HepG2 (cell line): ENCODE results near the gene FUCA2. TPM values are rescaled to one million over a fixed set of nuclear protein-coding genes. Genes with fewer than 3 reads are reported as not detected.

Source experiments
- ARID3A ChIP-seq: IDR thresholded peaks from 2 replicates; pipeline ENCODE4 v1.6.1; 2012; ENCODE audit warnings: low read depth, low read length, improper control_type of control experiment
- ARNT2 ChIP-seq: sonication (generic); formaldehyde crosslinking; IDR thresholded peaks from 2 replicates; pipeline ENCODE4 v1.8.0; 2022; ENCODE audit warnings: mild to moderate bottlenecking, low read depth, missing genetic modification reagents, moderate library complexity
- HMG20B ChIP-seq: conservative IDR thresholded peaks from 2 replicates; pipeline ENCODE4 v1.6.1; 2016; ENCODE audit warnings: missing genetic modification reagents, missing compliant biosample characterization
- JUN ChIP-seq: sonication (generic); formaldehyde crosslinking; IDR thresholded peaks from 2 replicates; pipeline ENCODE4 v1.4.0; 2020; ENCODE audit warnings: mild to moderate bottlenecking, missing genetic modification reagents
- KDM1A ChIP-seq: IDR thresholded peaks from 2 replicates; pipeline ENCODE4 v1.6.1; 2016; ENCODE audit warnings: missing compliant biosample characterization
- MAZ ChIP-seq, 2 experiments: sonication (generic) in 1 of 2; formaldehyde crosslinking in 1 of 2; IDR thresholded peaks; 2 replicates each; pipeline versions ENCODE4 v1.5.0 to v1.6.1; 2012 to 2020; ENCODE audit warnings: low read depth in 2 of 2, mild to moderate bottlenecking in 2 of 2, borderline replicate concordance in 1 of 2, improper control_type of control experiment in 1 of 2, low read length in 1 of 2, missing genetic modification reagents in 1 of 2, moderate library complexity in 1 of 2
- MTF1 ChIP-seq: sonication (generic); formaldehyde crosslinking; IDR thresholded peaks from 2 replicates; pipeline ENCODE4 v1.5.0; 2020; ENCODE audit warnings: missing genetic modification reagents
- PHF8 ChIP-seq: sonication (generic); formaldehyde crosslinking; IDR thresholded peaks from 2 replicates; pipeline ENCODE4 v1.5.0; 2020; ENCODE audit warnings: missing genetic modification reagents
- PRDM4 ChIP-seq: sonication (generic); formaldehyde crosslinking; IDR thresholded peaks from 2 replicates; pipeline ENCODE4 v1.9.0; 2021; ENCODE audit warnings: missing genetic modification reagents, borderline replicate concordance
- TEF ChIP-seq: sonication (generic); formaldehyde crosslinking; IDR thresholded peaks from 2 replicates; pipeline ENCODE4 v1.5.0; 2020; ENCODE audit warnings: missing genetic modification reagents
- TRIM24 ChIP-seq: sonication (generic); formaldehyde crosslinking; IDR thresholded peaks from 2 replicates; pipeline ENCODE4 v1.8.0; 2022; ENCODE audit warnings: mild to moderate bottlenecking, missing genetic modification reagents
- ZGPAT ChIP-seq: IDR thresholded peaks from 2 replicates; pipeline ENCODE4 v1.6.1; 2016; ENCODE audit warnings: mild to moderate bottlenecking
- ZNF34 ChIP-seq: sonication (generic); formaldehyde crosslinking; IDR thresholded peaks from 2 replicates; pipeline ENCODE4 v1.4.0; 2020; ENCODE audit warnings: mild to moderate bottlenecking, missing genetic modification reagents, borderline replicate concordance
- ZNF446 ChIP-seq: sonication (generic); formaldehyde crosslinking; IDR thresholded peaks from 2 replicates; pipeline ENCODE4 v1.5.0; 2020; ENCODE audit warnings: mild to moderate bottlenecking, missing genetic modification reagents
- ZNF597 ChIP-seq: sonication (generic); formaldehyde crosslinking; IDR thresholded peaks from 2 replicates; pipeline ENCODE4 v1.5.0; 2020; ENCODE audit warnings: missing genetic modification reagents
- ZNF704 ChIP-seq: sonication (generic); formaldehyde crosslinking; IDR thresholded peaks from 2 replicates; pipeline ENCODE4 v1.8.1; 2023; ENCODE audit warnings: mild to moderate bottlenecking, inconsistent platforms, moderate library complexity, missing genetic modification reagents, borderline replicate concordance
- ZNF747 ChIP-seq: sonication (generic); formaldehyde crosslinking; IDR thresholded peaks from 2 replicates; pipeline ENCODE4 v1.8.1; 2023; ENCODE audit warnings: missing genetic modification reagents, mild to moderate bottlenecking, borderline replicate concordance
- ZNF777 ChIP-seq: sonication (generic); formaldehyde crosslinking; IDR thresholded peaks from 2 replicates; pipeline ENCODE4 v1.4.0; 2020; ENCODE audit warnings: missing genetic modification reagents
- polyA plus RNA-seq, 8 experiments: library from polyadenylated mRNA; depleted of rRNA in 3 of 8; stranded (reverse) in 7 of 8; unstranded in 1 of 8; fragments of >200 nt; fragmentation: Illumina TruSeq in 4 of 8; extraction: Trizol in 4 of 8; gene quantifications; 2 replicates each; pipeline versions ENCODE4 v1.2.1 to v1.2.3, GENCODE V29; 2011 to 2016; ENCODE audit warnings: low read depth in 4 of 8, missing spikeins in 1 of 8, mixed read lengths in 1 of 8; ENCODE audit not compliant: insufficient read depth in 1 of 8
- total RNA-seq, 5 experiments: library from RNA; depleted of rRNA; stranded (reverse); fragments of >200 nt; fragmentation: Illumina TruSeq; extraction: Trizol; gene quantifications; 2 replicates each; pipeline ENCODE4 v1.2.3, GENCODE V29; 2016; ENCODE audit warnings: low read depth in 1 of 5

Gene FUCA2
- total and polyA plus RNA-seq, 2 of the 13 experiments (the other 11 are each of a cell fraction or from before 2014, with no cell fraction given): 87.4 to 144 TPM

- TF ChIP-seq MTF1 (no peak), JUN (CRISPR knock-in tag) (0 out of 2 replicates have a peak, but pooled peaks have one; percentile 57), ZNF747 (CRISPR knock-in tag) (peak; percentile 96), ZNF446 (peak; percentile 91; the same call in 1 of the 2 replicates), ZNF777 (CRISPR knock-in tag) (peak; percentile 73), HMG20B (CRISPR knock-in tag) (peak; percentile 94; the same call in 1 of the 2 replicates), ZGPAT (CRISPR knock-in tag) (peak; percentile 100), TEF (CRISPR knock-in tag) (peak; percentile 61; the same call in 1 of the 2 replicates), ARNT2 (CRISPR knock-in tag) (peak; percentile 99), ZNF597 (peak; percentile 88; the same call in 1 of the 2 replicates), MAZ (IDR thresholded peaks at IDR 0.05; ENCODE audit: borderline replicate concordance, low read depth, low read length) (peak; percentile 90; the same call in 1 of the 2 replicates), MAZ (CRISPR knock-in tag; IDR thresholded peaks at IDR 0.05; ENCODE audit: low read depth) (peak; percentile 92), PRDM4 (CRISPR knock-in tag) (0 out of 2 replicates have a peak, but pooled peaks have one; percentile 88), ARID3A (peak; percentile 95), TRIM24 (CRISPR knock-in tag) (no peak), PHF8 (CRISPR knock-in tag) (peak; percentile 92), ZNF704 (peak; percentile 87), KDM1A (CRISPR knock-in tag) (peak; percentile 64; the same call in 1 of the 2 replicates), ZNF34 (CRISPR knock-in tag) (peak; percentile 96; the same call in 1 of the 2 replicates)
Observed at GRCh38 chr6:143450453-143451371, 60.8 kb downstream of the FUCA2 start, which contains the start of the genes ADAT2 and PEX3 (continued).
